ENCODE results near the gene HHAT.

DNA sequence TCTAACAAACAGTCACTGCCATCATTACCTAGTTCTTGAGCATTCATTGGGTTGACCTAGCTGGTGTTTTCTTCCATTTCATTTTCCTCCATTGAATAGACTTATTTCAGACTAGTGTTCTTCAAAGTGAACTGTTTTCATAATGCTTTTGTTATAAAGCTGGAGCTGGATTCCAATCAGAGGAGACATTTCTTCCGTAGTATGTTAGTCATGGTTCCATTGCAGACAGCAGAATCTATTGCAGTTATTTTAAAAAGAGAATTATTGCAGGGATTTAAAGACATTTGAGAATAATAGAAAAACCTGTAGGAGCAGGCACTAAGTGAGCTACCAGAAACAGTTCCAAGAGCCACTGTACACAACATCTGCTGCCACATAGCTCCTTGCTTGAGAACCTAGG is 50.0 kb downstream of the HHAT start:
- TF ChIP-seq, protein P1, sequence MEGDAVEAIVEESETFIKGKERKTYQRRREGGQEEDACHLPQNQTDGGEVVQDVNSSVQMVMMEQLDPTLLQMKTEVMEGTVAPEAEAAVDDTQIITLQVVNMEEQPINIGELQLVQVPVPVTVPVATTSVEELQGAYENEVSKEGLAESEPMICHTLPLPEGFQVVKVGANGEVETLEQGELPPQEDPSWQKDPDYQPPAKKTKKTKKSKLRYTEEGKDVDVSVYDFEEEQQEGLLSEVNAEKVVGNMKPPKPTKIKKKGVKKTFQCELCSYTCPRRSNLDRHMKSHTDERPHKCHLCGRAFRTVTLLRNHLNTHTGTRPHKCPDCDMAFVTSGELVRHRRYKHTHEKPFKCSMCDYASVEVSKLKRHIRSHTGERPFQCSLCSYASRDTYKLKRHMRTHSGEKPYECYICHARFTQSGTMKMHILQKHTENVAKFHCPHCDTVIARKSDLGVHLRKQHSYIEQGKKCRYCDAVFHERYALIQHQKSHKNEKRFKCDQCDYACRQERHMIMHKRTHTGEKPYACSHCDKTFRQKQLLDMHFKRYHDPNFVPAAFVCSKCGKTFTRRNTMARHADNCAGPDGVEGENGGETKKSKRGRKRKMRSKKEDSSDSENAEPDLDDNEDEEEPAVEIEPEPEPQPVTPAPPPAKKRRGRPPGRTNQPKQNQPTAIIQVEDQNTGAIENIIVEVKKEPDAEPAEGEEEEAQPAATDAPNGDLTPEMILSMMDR (IDR thresholded peaks at IDR 0.05; ENCODE audit: poor library complexity, severe bottlenecking): no peak
- TF ChIP-seq POLR2AphosphoS5 (IDR thresholded peaks at IDR 0.05) (no peak), EZH2 (IDR thresholded peaks at IDR 0.05; ENCODE audit: borderline replicate concordance, insufficient read depth, low read length, poor library complexity, severe bottlenecking) (no peak), MXI1 (conservative IDR thresholded peaks at IDR 0.05; ENCODE audit: poor library complexity, severe bottlenecking) (no peak), EP300 (conservative IDR thresholded peaks at IDR 0.05; ENCODE audit: poor library complexity, severe bottlenecking) (no peak), TAF1 (IDR thresholded peaks at IDR 0.05; ENCODE audit: low read depth) (no peak), RAD21 (conservative IDR thresholded peaks at IDR 0.05) (no peak)
- TF ChIP-seq, protein P2, sequence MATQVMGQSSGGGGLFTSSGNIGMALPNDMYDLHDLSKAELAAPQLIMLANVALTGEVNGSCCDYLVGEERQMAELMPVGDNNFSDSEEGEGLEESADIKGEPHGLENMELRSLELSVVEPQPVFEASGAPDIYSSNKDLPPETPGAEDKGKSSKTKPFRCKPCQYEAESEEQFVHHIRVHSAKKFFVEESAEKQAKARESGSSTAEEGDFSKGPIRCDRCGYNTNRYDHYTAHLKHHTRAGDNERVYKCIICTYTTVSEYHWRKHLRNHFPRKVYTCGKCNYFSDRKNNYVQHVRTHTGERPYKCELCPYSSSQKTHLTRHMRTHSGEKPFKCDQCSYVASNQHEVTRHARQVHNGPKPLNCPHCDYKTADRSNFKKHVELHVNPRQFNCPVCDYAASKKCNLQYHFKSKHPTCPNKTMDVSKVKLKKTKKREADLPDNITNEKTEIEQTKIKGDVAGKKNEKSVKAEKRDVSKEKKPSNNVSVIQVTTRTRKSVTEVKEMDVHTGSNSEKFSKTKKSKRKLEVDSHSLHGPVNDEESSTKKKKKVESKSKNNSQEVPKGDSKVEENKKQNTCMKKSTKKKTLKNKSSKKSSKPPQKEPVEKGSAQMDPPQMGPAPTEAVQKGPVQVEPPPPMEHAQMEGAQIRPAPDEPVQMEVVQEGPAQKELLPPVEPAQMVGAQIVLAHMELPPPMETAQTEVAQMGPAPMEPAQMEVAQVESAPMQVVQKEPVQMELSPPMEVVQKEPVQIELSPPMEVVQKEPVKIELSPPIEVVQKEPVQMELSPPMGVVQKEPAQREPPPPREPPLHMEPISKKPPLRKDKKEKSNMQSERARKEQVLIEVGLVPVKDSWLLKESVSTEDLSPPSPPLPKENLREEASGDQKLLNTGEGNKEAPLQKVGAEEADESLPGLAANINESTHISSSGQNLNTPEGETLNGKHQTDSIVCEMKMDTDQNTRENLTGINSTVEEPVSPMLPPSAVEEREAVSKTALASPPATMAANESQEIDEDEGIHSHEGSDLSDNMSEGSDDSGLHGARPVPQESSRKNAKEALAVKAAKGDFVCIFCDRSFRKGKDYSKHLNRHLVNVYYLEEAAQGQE (IDR thresholded peaks at IDR 0.05; ENCODE audit: borderline replicate concordance): no peak
